PFSK-1 (cell line): ENCODE data around the gene B3GALT6.

Source experiments
- FOXP2 ChIP-seq: optimal IDR thresholded peaks from 2 replicates; pipeline ENCODE3; 2011; ENCODE audit warnings: borderline replicate concordance, control low read depth, inconsistent platforms; ENCODE audit not compliant: insufficient read depth; ENCODE audit errors: extremely low read length, extremely low read depth
- POLR2AphosphoS5 ChIP-seq: IDR thresholded peaks from 2 replicates; pipeline ENCODE4 v1.6.1; 2012; ENCODE audit warnings: low read depth, mild to moderate bottlenecking, control low read depth, low read length, moderate library complexity
- REST ChIP-seq, 2 experiments: IDR thresholded peaks; 2 replicates each; pipeline versions ENCODE4 v1.6.1 to v1.8.0; 2011 to 2012; ENCODE audit warnings: low read depth in 2 of 2, low read length in 2 of 2, control low read depth in 1 of 2, inconsistent platforms in 1 of 2, mild to moderate bottlenecking in 1 of 2, moderate library complexity in 1 of 2; ENCODE audit not compliant: insufficient read depth in 1 of 2
- SIN3A ChIP-seq: IDR thresholded peaks from 2 replicates; pipeline ENCODE4 v1.6.1; 2012; ENCODE audit warnings: mild to moderate bottlenecking, low read length, moderate library complexity, borderline replicate concordance; ENCODE audit not compliant: insufficient read depth
- TAF1 ChIP-seq: IDR thresholded peaks from 2 replicates; pipeline ENCODE4 v1.6.1; 2012; ENCODE audit warnings: low read length, control low read depth, borderline replicate concordance; ENCODE audit not compliant: insufficient read depth

The B3GALT6 gene

GRCh38 chr1:1194723-1195122 is 37.3 kb upstream of the B3GALT6 start:
- no peak for TF ChIP-seq TAF1
- TF ChIP-seq SIN3A, result no peak

DNA sequence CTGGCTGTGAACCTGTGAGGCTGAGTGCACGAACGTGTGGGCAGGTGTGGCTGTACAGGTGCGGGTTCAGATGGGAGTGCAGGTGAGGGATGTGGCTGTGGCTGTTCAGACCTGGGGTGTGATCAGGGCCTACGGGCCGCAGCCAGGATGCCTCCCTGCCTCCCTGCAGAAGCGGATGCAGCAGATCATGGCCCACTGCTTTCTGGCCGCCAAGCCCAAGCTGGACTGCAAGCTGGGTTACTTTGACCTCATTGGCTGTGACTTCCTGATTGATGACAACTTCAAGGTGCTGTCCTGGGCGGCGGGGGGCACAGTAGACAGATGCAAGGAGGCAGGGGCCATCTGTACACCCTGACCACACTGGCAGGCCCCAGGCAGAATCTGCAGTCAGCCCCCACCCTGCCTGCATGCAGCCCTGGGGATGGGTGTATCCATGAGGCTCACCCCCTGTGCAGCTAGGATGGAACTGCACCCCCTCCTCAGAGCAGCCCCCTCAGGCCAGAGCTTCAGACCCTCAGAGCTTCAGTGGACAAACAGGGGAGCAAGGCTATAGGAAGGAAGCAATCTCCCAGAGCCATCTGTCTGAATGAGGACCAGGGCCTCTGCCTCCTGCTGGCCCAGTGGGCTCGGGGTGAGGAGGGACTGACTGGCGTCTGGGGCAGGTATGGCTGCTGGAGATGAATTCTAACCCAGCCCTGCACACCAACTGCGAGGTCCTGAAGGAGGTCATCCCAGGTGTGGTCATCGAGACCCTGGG is 35.4 kb upstream of the B3GALT6 start:
- TF ChIP-seq SIN3A (no peak), POLR2AphosphoS5 (no peak), TAF1 (no peak), REST (IDR thresholded peaks at IDR 0.05; ENCODE audit: insufficient read depth in 1 of 2, low read depth in 2 of 2, low read length in 2 of 2) (no peak)

DNA sequence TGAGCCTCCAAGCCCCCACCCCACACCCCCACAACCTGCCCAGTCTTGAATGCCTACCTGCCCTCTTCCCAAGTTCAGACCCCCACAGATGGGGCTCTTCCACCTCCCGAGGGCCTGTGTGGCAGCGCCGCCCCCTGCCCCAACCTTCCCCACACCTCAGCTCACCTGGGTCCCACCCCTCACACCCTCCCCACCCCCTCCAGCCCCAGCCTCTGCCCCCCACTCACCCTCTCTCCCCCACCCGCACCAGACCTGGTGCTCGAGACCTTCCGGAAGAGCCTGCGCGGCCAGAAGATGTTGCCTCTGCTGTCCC is 34.9 kb upstream of the B3GALT6 start:
- TF ChIP-seq POLR2AphosphoS5, result no peak
- TF ChIP-seq SIN3A, result no peak
- no peak for TF ChIP-seq TAF1

- TF ChIP-seq SIN3A (no peak), TAF1 (no peak), REST (IDR thresholded peaks at IDR 0.05; ENCODE audit: insufficient read depth in 1 of 2, low read depth in 2 of 2, low read length in 2 of 2) (no peak), POLR2AphosphoS5 (no peak), FOXP2 (no peak)
Observed at GRCh38 chr1:1197551-1198422, 34.2 kb upstream of the B3GALT6 start.

- TF ChIP-seq FOXP2, result no peak
- no peak for TF ChIP-seq POLR2AphosphoS5
- TF ChIP-seq SIN3A, result no peak
- TF ChIP-seq REST (IDR thresholded peaks at IDR 0.05; ENCODE audit: insufficient read depth in 1 of 2, low read depth in 2 of 2, low read length in 2 of 2), result no peak
- no peak for TF ChIP-seq TAF1
Observed at GRCh38 chr1:1198423-1199140, 33.5 kb upstream of the B3GALT6 start.
